Sigmoid colon (tissue), 7 donors: ENCODE measurements around the gene ECHDC1. TPM values are rescaled to one million over a fixed set of nuclear protein-coding genes. Genes with fewer than 3 reads are reported as not detected.
"Not testable (repeated sequence)": the region's sequence is repeated elsewhere in the genome, so short reads cannot be mapped to it uniquely, and the experiment has no call there.

Source experiments
- DNase-seq: peaks from one replicate; pipeline ENCODE4 v3.0.0-alpha.2; 2019
- H3K27ac ChIP-seq, 4 donors: fragments of 200-600 bp; sonication (generic); one replicate each; pipeline ENCODE4 v1.5.1; 2016 to 2019; ENCODE audit warnings: mild to moderate bottlenecking in 1 of 4
- H3K27me3 ChIP-seq, 3 donors: fragments of 200-600 bp; sonication (generic); one replicate each; pipeline ENCODE4 v1.5.1; 2019; ENCODE audit warnings: mild to moderate bottlenecking in 1 of 3
- H3K36me3 ChIP-seq, 4 donors: fragments of 200-600 bp; sonication (generic); one replicate each; pipeline ENCODE4 v1.5.1; 2016 to 2019
- H3K4me1 ChIP-seq, 4 donors: fragments of 200-600 bp; sonication (generic); one replicate each; pipeline ENCODE4 v1.5.1; 2017 to 2019
- H3K4me3 ChIP-seq, 4 donors: fragments of 200-600 bp; sonication (generic); one replicate each; pipeline ENCODE4 v1.5.1; 2017 to 2019; ENCODE audit warnings: mild to moderate bottlenecking in 2 of 4, moderate library complexity in 1 of 4
- H3K9me3 ChIP-seq, 4 donors: fragments of 200-600 bp in 3 of 4; sonication (generic) in 3 of 4; one replicate each; pipeline versions ENCODE4 v1.5.1 to v1.6.1; 2013 to 2019
- CTCF ChIP-seq, 4 experiments: fragments of 450-650 bp in 3 of 4; fragments of 200-600 bp in 1 of 4; IDR thresholded peaks; one replicate each; pipeline ENCODE4 v1.5.1; 2016 to 2019; ENCODE audit warnings: antibody characterized with exemption in 4 of 4, mild to moderate bottlenecking in 3 of 4, moderate library complexity in 2 of 4
- EP300 ChIP-seq, 4 donors: sonication (generic); formaldehyde crosslinking; IDR thresholded peaks; one replicate each; pipeline ENCODE4 v1.6.1; 2017; ENCODE audit warnings: antibody characterized with exemption in 4 of 4
- POLR2A ChIP-seq, 2 donors: fragments of 450-650 bp; IDR thresholded peaks; one replicate each; pipeline ENCODE4 v1.6.1; 2016; ENCODE audit warnings: antibody characterized with exemption in 2 of 2, mild to moderate bottlenecking in 2 of 2, moderate library complexity in 2 of 2
- POLR2AphosphoS5 ChIP-seq, 4 donors: sonication (generic); formaldehyde crosslinking; IDR thresholded peaks; one replicate each; pipeline ENCODE4 v1.6.1; 2017; ENCODE audit warnings: antibody characterized with exemption in 4 of 4
- WGBS, 2 donors: extraction: QIAGEN DNeasy Blood & Tissue Kit; methylation state at CpG; one replicate each; pipeline ENCODE4 v1.1.7; 2013; 5-methylcytosine and 5-hydroxymethylcytosine counted together
- intact Hi-C: fragments of 100-400 bp; cut with DNase I; formaldehyde crosslinking; loops from one replicate; pipeline ENCODE4 v1.15.1; 2023
- polyA plus RNA-seq, 3 donors: library from polyadenylated mRNA; stranded (reverse); fragments of 200-250 nt; gene quantifications; one replicate each; pipeline ENCODE4 v1.2.3, GENCODE V29; 2013
- total RNA-seq, 4 donors: library from RNA; depleted of rRNA; stranded (reverse); fragments of >200 nt; gene quantifications; one replicate each; pipeline ENCODE4 v1.1.0, GENCODE V29; 2016
- donor health status: healthy with polysubstance abuse.
- donor health status: Bipolar disorder and iron deficiency.
- donor health status: healthy.

Gene ECHDC1
- total and polyA plus RNA-seq, 7 donors = 48.6 to 97.1 (median 77.3) TPM

DNA sequence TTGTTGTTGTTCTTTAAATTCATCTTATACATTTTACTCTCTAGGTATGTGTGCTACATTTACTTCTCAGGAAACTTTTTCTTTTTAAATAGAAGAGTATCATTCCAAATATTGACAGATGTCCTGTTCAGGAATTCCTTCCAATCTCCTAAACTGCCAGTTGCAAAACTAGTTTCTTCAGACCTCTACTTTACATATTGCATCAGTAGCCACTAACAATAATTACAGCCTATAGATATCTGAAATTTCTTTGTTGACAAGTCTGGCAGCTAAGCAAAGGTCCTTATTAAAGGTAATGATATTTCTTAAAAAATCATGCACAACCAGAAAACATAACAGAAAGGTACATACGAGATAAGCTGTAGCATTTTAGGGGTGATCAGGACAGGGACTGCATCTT, 4.5 kb downstream of the ECHDC1 start:
- DNase-seq = no peak
- Histone ChIP-seq H3K27me3 (no peaks in the 10 kb centered on the region), H3K4me3 (no peak overlapping the region), H3K36me3 (no peaks in the 10 kb centered on the region), H3K4me1 (peaks cover 0 to 50% (median 41%) of the 10 kb centered on the region in 4 donors), H3K27ac (no peak overlapping the region), H3K9me3 (no peaks in the 10 kb centered on the region)
- WGBS, 2 donors = 84 to 85% methylated on average over 1 of the region's 1 CpG
- TF ChIP-seq EP300 (IDR thresholded peaks at IDR 0.05) (no peak), POLR2A (IDR thresholded peaks at IDR 0.05) (no peak), CTCF (IDR thresholded peaks at IDR 0.05) (no peak), POLR2AphosphoS5 (IDR thresholded peaks at IDR 0.05) (no peak)
- intact Hi-C loops = no loop called here

DNA sequence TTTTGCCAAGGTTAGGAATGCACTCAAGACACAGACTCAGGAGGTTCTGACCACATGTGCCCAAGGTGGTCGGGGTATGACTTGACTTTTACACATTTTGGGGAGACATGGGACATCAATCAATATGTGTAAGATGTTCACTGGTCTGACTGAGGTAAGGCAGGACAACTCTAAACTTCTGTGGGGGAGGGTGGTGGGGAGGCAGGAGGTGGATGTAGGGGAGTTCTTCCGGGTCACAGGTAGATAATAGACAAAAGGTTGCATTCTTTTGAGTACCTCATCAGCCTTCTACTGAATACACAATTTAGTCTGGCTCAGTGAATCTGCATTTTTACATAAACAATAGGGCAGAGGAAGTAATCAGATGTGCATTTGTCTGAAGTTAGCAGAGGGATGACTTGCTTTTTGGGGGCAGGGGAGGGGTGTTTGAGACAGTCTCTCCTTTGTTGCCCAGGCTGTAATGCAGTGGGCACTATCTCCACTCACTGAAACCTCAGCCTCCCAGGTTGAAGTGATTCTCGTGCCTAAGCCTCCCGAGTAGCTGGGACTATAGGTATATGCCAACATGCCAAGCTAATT, 10.9 kb downstream of the ECHDC1 start:
- Histone ChIP-seq H3K9me3 (no peaks in the 10 kb centered on the region), H3K36me3 (peaks cover 0 to 19% (median 2%) of the 10 kb centered on the region in 4 donors), H3K27ac (no peak overlapping the region), H3K27me3 (no peaks in the 10 kb centered on the region), H3K4me3 (no peak overlapping the region), H3K4me1 (peaks cover 0 to 8% (median 3%) of the 10 kb centered on the region in 4 donors)
- DNase-seq = no peak
- WGBS, 2 donors = 71 to 73% methylated on average over 4 of the region's 4 CpGs
- TF ChIP-seq CTCF (IDR thresholded peaks at IDR 0.05) (no peak), EP300 (IDR thresholded peaks at IDR 0.05) (no peak), POLR2AphosphoS5 (IDR thresholded peaks at IDR 0.05) (no peak), POLR2A (IDR thresholded peaks at IDR 0.05) (no peak)
- intact Hi-C loops = no loop called here

DNA sequence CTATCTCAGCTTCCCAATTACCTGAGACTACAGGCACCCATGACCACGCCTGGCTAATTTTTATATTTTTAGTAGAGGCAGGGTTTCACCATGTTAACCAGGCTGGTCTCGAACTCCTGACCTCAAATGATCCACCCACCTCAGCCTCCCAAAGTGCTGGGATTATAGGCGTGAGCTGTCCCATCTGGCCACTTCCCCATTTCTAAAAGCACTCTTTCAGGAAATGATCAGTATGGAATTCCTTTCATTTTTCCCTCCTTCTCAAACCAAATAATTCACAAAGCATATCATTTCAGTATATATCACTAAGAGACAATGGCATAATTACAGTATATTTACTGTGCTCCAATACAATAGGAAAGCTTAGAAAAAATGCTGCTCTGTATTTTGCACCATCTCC, 12.2 kb downstream of the ECHDC1 start:
- H3K9me3 ChIP-seq, intact Hi-C loops, DNase-seq, H3K4me1 ChIP-seq, H3K4me3 ChIP-seq, H3K27me3 ChIP-seq, H3K27ac ChIP-seq: not testable (repeated sequence)
- 71 to 72% methylated on average over 3 of the region's 3 CpGs for WGBS, 2 donors
- peaks cover 0 to 25% (median 7%) of the 10 kb centered on the region in 4 donors for H3K36me3 ChIP-seq

- DNase-seq = no peak
- TF ChIP-seq POLR2A (IDR thresholded peaks at IDR 0.05) = no peak
- TF ChIP-seq EP300 (IDR thresholded peaks at IDR 0.05) = no peak
- no peak for TF ChIP-seq CTCF (IDR thresholded peaks at IDR 0.05)
- TF ChIP-seq POLR2AphosphoS5 (IDR thresholded peaks at IDR 0.05) = no peak
- peaks cover 0 to 48% (median 15%) of the 10 kb centered on the region in 4 donors for H3K36me3 ChIP-seq
- H3K9me3 ChIP-seq = no peaks in the 10 kb centered on the region
- H3K27ac ChIP-seq = no peak overlapping the region
- no peak overlapping the region for H3K4me3 ChIP-seq
- H3K4me1 ChIP-seq = peaks cover 0 to 8% (median 0%) of the 10 kb centered on the region in 4 donors
- intact Hi-C loops = no loop called here
- H3K27me3 ChIP-seq = no peaks in the 10 kb centered on the region
These were observed 15.3 kb downstream of the ECHDC1 start for GRCh38 chr6:127328043-127328609.

DNA sequence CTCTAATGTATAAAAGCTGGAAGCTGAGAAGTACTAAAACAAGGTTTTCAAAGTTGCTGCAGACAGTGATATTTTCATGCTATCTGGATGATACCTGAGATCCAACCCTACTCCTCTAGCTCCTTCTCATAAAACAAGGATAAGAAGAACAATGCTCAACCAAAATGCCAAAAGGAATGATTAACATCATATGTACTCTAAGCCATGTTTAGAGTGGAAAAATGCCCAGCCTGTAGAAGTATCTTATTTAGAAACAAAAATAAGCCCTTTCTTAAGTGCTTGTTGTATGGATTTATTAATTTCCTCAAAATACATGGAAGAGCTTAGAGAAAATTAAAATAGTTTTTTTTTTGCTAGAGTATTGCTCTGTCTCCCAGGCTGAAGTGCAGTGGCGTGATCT, 23.7 kb downstream of the ECHDC1 start:
- no peak for DNase-seq
- H3K9me3 ChIP-seq = no peaks in the 10 kb centered on the region
- intact Hi-C loops = no loop called here
- no peaks in the 10 kb centered on the region for H3K4me1 ChIP-seq
- no peak overlapping the region for H3K4me3 ChIP-seq
- WGBS, 2 donors = 91 to 100% methylated on average over 1 of the region's 1 CpG
- H3K27ac ChIP-seq = no peak overlapping the region
- TF ChIP-seq POLR2A (IDR thresholded peaks at IDR 0.05) = no peak
- TF ChIP-seq POLR2AphosphoS5 (IDR thresholded peaks at IDR 0.05) = no peak
- no peak for TF ChIP-seq CTCF (IDR thresholded peaks at IDR 0.05)
- TF ChIP-seq EP300 (IDR thresholded peaks at IDR 0.05) = no peak
- H3K36me3 ChIP-seq = peaks cover 0 to 20% (median 3%) of the 10 kb centered on the region in 4 donors
- H3K27me3 ChIP-seq = no peaks in the 10 kb centered on the region
